Activated CD4-positive, alpha-beta memory T cell treated with anti-CD3 and anti-CD28 coated beads for 36 hours (primary cell): ENCODE measurements around the gene CD274. TPM values are rescaled to one million over a fixed set of nuclear protein-coding genes. Genes with fewer than 3 reads are reported as not detected.
"Not testable (repeated sequence)": the region's sequence is repeated elsewhere in the genome, so short reads cannot be mapped to it uniquely, and the experiment has no call there.

Source experiments
- CTCF ChIA-PET: fragments of 350-600 bp; sonication (Branson Sonifier 250); formaldehyde crosslinking; loops from one replicate; lab custom pipeline; 2021; ENCODE audit warnings: antibody characterized with exemption, inconsistent platforms; lab: Charles Lee
- POLR2A ChIA-PET: fragments of 350-600 bp; sonication (Branson Sonifier 250); formaldehyde crosslinking; loops from one replicate; lab custom pipeline; 2021; ENCODE audit warnings: antibody characterized with exemption; lab: Charles Lee
- DNase-seq: peaks from one replicate; pipeline ENCODE4 v3.0.0-alpha.2; 2020
- H3K27ac Mint-ChIP-seq: one replicate; pipeline ENCODE4 v1.8.0; 2021; ENCODE audit warnings: mixed read lengths
- H3K27me3 Mint-ChIP-seq: one replicate; pipeline ENCODE4 v1.8.0; 2021; ENCODE audit warnings: mixed read lengths
- H3K36me3 Mint-ChIP-seq: one replicate; pipeline ENCODE4 v1.8.0; 2021; ENCODE audit warnings: mixed read lengths
- H3K4me1 Mint-ChIP-seq: one replicate; pipeline ENCODE4 v1.8.0; 2021; ENCODE audit warnings: low read depth, mixed read lengths
- H3K4me3 Mint-ChIP-seq: one replicate; pipeline ENCODE4 v1.8.0; 2021; ENCODE audit warnings: mild to moderate bottlenecking, mixed read lengths
- H3K9me3 Mint-ChIP-seq: one replicate; pipeline ENCODE4 v1.8.0; 2021; ENCODE audit warnings: mixed read lengths
- intact Hi-C: fragments of 100-400 bp; cut with micrococcal nuclease; formaldehyde crosslinking; loops from one replicate; pipeline ENCODE4 v1.15.1; 2023
- total RNA-seq, 2 experiments: library from RNA; stranded (reverse); gene quantifications; one replicate each; pipeline ENCODE4 v1.2.3, GENCODE V29; 2021

Gene CD274
- total RNA-seq, 2 experiments from 2014 or later = 28.3 to 32.4 TPM

DNA sequence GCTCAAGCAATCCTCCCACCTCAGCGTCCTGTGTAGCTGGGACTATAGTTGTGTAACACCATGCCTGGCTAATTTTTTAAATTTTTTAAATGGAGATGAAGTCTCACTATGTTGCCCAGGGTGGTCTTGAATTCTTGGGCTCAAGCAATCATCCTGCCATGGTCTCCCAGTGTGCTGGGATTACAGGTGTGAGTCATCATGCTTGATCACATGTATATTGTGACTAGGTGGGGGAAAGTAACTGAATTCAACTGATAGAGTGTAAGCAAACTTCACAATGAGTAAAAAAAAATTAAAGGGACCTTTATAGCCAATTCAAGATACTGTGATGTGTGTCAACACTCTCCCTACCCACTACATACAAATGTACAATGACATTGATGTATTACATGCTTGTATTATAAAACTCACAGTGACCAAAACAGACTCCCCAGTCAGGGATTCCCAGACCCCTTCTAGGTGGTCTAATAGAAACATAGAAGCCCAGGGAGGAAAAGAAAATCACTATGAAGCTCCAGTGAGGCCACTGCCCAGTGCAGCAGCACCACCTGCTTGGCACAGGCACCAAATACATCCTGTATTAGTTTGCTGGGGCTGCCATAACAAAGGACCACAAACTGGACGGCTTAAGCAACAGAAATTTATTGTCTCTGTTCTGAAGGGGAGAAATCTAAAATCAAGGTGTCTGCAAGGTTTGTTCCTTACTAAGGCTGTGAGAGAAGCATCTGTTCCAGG lies 21.4 kb upstream of the CD274 start:
- CTCF ChIA-PET = interaction anchor here (1.3 to 1.5 kb wide), 2 partner anchors 172 to 242 kb away, joined by 4 to 5 read pairs; no protein-coding TSS in a partner anchor
- H3K9me3 Mint-ChIP-seq = no peaks in the 10 kb centered on the region
- H3K27ac Mint-ChIP-seq = no peak overlapping the region
- intact Hi-C loops = no loop called here
- no peaks in the 10 kb centered on the region for H3K27me3 Mint-ChIP-seq
- no peak overlapping the region for H3K4me3 Mint-ChIP-seq
- no peak for DNase-seq
- peaks cover 4% of the 10 kb centered on the region for H3K4me1 Mint-ChIP-seq
- peaks cover 22% of the 10 kb centered on the region for H3K36me3 Mint-ChIP-seq
- POLR2A ChIA-PET = interaction anchor here (1.0 kb wide), 1 partner anchor 199 kb away, joined by 3 read pairs; no protein-coding TSS in a partner anchor

DNA sequence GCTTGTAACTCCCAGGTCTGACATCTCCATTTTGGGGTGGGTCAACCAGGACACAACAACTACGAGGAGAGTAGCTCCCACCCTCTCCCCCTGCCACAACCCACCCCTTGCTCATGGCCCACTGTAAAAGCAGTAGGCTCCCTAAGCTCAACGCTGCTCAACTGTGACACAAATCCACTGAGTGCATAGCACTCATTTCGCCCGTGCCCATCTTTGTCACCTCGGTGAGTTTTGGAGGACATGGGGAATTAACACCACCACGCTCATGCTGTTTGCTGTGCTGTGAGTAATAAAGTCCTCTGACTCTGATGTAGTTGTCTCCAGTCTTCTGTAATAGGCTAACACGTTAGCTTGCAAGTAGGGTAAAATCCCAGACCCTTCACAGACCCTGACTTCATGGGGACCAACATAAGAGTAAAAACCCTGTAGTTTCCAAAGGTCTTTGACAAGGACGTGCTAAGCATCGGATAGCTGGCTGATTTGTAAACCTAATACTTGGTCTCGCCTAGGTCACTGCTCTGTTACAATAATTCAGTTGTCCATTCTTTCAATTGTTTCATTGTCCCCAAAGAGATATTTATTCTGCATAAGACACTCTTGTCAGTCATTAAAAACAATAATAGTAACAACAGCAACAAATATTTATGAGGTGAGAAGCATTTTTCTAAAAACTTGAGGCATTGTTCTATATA lies 20.3 kb upstream of the CD274 start:
- H3K27ac Mint-ChIP-seq = no peak overlapping the region
- POLR2A ChIA-PET = interaction anchor here (1.0 kb wide), 1 partner anchor 198 kb away, joined by 3 read pairs; no protein-coding TSS in a partner anchor

GRCh38 chr9:5430912-5431311 lies 19.4 kb upstream of the CD274 start:
- peaks cover 14% of the 10 kb centered on the region for H3K4me1 Mint-ChIP-seq
- no peak overlapping the region for H3K27ac Mint-ChIP-seq
- no peak for DNase-seq
- peaks cover 34% of the 10 kb centered on the region for H3K36me3 Mint-ChIP-seq
- H3K27me3 Mint-ChIP-seq = no peaks in the 10 kb centered on the region
- no peaks in the 10 kb centered on the region for H3K9me3 Mint-ChIP-seq
- intact Hi-C loops = loop anchor here (10.0 kb wide), 1 partner anchor 126 kb away; the partner anchor contains the start of gene RLN2
- no peak overlapping the region for H3K4me3 Mint-ChIP-seq
- ChIA-PET POLR2A (no interaction called here), CTCF (no interaction called here)

More for the DNA sequence above, 20.3 kb upstream of the CD274 start:
- Mint-ChIP-seq H3K27me3 (no peaks in the 10 kb centered on the region), H3K36me3 (peaks cover 25% of the 10 kb centered on the region), H3K9me3 (no peaks in the 10 kb centered on the region), H3K4me3 (no peak overlapping the region), H3K4me1 (peaks cover 6% of the 10 kb centered on the region)
- CTCF ChIA-PET = interaction anchor here (1.3 to 1.5 kb wide), 2 partner anchors 170 to 243 kb away, joined by 4 to 5 read pairs; no protein-coding TSS in a partner anchor
- DNase-seq = no peak
- intact Hi-C loops = loop anchor here (10.0 kb wide), 1 partner anchor 125 kb away; the partner anchor contains the start of gene RLN2

GRCh38 chr9:5432890-5433289 lies 17.5 kb upstream of the CD274 start:
- H3K4me3 Mint-ChIP-seq, H3K9me3 Mint-ChIP-seq, CTCF ChIA-PET, DNase-seq, H3K27me3 Mint-ChIP-seq, H3K27ac Mint-ChIP-seq, POLR2A ChIA-PET: not testable (repeated sequence)
- Mint-ChIP-seq H3K4me1 (peaks cover 30% of the 10 kb centered on the region), H3K36me3 (peaks cover 49% of the 10 kb centered on the region)
- intact Hi-C loops = loop anchor here (10.0 kb wide), 1 partner anchor 128 kb away; the partner anchor contains the start of gene RLN2

DNA sequence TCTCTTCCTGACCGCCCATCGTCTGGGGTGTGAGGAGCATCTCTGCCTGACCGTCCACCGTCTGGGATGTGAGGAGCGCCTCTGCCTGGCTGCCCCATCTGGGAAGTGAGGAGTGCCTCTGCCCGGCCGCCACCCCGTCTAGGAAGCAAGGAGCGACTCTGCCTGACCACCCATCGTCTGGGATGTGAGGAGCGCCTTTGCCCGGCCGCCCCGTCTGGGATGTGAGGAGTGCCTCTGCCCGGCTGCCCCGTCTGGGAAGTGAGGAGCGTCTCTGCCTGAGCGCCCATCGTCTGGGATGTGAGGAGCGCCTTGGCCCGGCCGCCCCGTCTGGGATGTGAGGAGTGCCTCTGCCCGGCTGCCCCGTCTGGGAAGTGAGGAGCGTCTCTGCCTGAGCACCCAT lies 17.0 kb upstream of the CD274 start:
- H3K27ac Mint-ChIP-seq, H3K4me3 Mint-ChIP-seq, H3K9me3 Mint-ChIP-seq, CTCF ChIA-PET, H3K27me3 Mint-ChIP-seq, DNase-seq, POLR2A ChIA-PET: not testable (repeated sequence)
- intact Hi-C loops = loop anchor here (10.0 kb wide), 1 partner anchor 129 kb away; the partner anchor contains the start of gene RLN2
- Mint-ChIP-seq H3K36me3 (peaks cover 49% of the 10 kb centered on the region), H3K4me1 (peaks cover 31% of the 10 kb centered on the region)

- H3K9me3 Mint-ChIP-seq, H3K27me3 Mint-ChIP-seq, POLR2A ChIA-PET, DNase-seq, CTCF ChIA-PET, H3K4me3 Mint-ChIP-seq, H3K27ac Mint-ChIP-seq: not testable (repeated sequence)
- Mint-ChIP-seq H3K4me1 (peaks cover 39% of the 10 kb centered on the region), H3K36me3 (peaks cover 49% of the 10 kb centered on the region)
- intact Hi-C loops = loop anchor here (10.0 kb wide), 1 partner anchor 129 kb away; the partner anchor contains the start of gene RLN2
These were observed 16.2 kb upstream of the CD274 start for GRCh38 chr9:5433841-5434810.

GRCh38 chr9:5435912-5436311 lies 14.4 kb upstream of the CD274 start:
- ChIA-PET CTCF (interaction anchor here (1.4 to 3.0 kb wide), 5 partner anchors 11 to 250 kb away, joined by 3 to 11 read pairs (median 4); partner anchors contain the start of gene CD274), POLR2A (interaction anchor here (1.2 kb wide), 1 partner anchor 24 kb away, joined by 5 read pairs; no protein-coding TSS in a partner anchor)
- DNase-seq = no peak
- intact Hi-C loops = loop anchor here (5.0 to 10.0 kb wide), 8 partner anchors 59 to 1909 kb away; partner anchors contain the start of genes AK3, JAK2, RFX3 and RLN2
- H3K36me3 Mint-ChIP-seq = peaks cover 47% of the 10 kb centered on the region
- H3K27ac Mint-ChIP-seq = peak overlapping the region; percentile 98
- peak overlapping the region; percentile 97 for H3K4me3 Mint-ChIP-seq
- H3K27me3 Mint-ChIP-seq = no peaks in the 10 kb centered on the region
- H3K9me3 Mint-ChIP-seq = peaks cover 2% of the 10 kb centered on the region
- peaks cover 50% of the 10 kb centered on the region for H3K4me1 Mint-ChIP-seq

DNA sequence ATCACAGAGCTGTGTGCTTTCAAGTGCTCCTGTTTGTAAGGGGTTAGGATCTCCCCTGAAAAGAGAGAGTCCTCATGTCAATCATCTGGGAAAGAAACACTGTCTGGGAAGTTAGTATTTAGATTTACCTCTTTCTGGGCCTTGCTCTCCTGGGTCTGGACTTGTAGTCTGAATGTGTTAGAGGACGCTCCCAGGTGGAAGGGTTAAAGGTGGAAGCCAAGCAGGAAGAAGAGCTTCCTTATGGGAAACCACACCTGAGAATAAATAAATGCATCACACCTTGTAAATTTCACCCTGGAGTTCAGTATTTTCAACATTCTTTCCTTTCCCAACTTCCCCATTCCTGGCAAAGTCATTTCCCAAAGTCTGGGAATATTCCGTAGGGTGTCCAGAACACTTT lies 13.9 kb upstream of the CD274 start:
- no peaks in the 10 kb centered on the region for H3K27me3 Mint-ChIP-seq
- CTCF ChIA-PET = interaction anchor here (1.3 to 6.6 kb wide), 6 partner anchors 12 to 250 kb away, joined by 3 to 64 read pairs (median 6); partner anchors contain the start of gene CD274
- intact Hi-C loops = loop anchor here (5.0 to 10.0 kb wide), 8 partner anchors 59 to 1909 kb away; partner anchors contain the start of genes AK3, JAK2, RFX3 and RLN2
- H3K9me3 Mint-ChIP-seq = peaks cover 2% of the 10 kb centered on the region
- peak overlapping the region; percentile 97 for H3K4me3 Mint-ChIP-seq
- H3K36me3 Mint-ChIP-seq = peaks cover 44% of the 10 kb centered on the region
- peaks cover 54% of the 10 kb centered on the region for H3K4me1 Mint-ChIP-seq
- POLR2A ChIA-PET = interaction anchor here (1.0 to 5.4 kb wide), 6 partner anchors 10 to 192 kb away, joined by 4 to 57 read pairs (median 8); partner anchors contain the start of genes CD274, PDCD1LG2 and RIC1
- peak overlapping the region; percentile 98 for H3K27ac Mint-ChIP-seq
- DNase-seq = no peak

DNA sequence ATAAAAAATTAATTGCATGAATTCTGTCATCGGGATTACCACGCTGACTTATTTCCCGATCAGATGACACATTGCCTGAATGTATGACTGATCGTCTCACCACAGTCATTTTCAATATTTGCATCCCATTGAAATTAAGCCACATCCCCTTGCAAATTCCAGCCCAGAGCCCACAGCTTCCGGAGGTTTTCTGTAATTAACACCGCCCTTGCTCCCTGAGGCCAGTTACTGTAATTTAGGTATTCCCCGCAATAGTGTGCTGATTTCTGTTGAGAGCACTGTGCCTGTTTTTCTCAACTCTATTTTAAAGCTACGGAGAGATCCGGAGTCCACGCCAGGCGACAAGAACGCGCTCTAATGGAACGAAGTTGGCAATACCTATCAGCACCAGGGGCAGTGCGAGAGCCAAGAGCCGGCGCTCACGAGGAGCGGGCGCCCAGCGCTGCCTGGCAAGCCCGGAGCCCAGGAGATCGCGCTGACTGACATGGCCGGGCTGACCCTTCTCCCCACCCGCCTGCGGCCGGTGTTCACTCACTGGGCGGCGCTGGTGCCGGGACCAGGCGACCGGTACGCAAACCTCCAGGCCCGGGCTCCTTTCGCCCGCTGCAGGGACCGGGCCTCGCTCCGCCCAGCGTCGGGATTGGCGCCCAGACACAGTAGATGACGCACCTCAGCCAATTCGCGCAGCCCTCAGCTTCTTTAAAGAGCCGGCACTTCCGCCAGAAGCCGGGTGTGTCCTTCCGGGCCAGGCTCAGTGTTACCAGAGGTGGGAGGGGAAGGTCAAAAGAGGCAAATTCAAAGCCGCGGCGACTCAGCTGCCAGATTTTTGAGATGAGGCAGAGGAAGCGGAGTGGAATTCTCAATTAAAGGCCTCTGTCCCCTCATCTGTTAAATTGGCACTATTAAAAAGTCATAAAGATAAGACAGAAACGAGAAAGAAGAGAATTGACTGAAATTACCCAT lies 12.8 kb upstream of the CD274 start, which contains the start of gene PLGRKT:
PLGRKT (minus strand) TSS at position 672 of the 963 bp plus-strand sequence. CDS start 5,948 bp downstream, outside the sequence.
- H3K27ac Mint-ChIP-seq = peak within 1 kb of the TSS; percentile 98
- intact Hi-C loops = loop anchor here (1.0 to 10.0 kb wide), 16 partner anchors 10 to 1910 kb away; partner anchors contain the start of genes AK3, CDC37L1, JAK2 and PDCD1LG2
- peaks cover 36% of the 10 kb centered on the region for H3K36me3 Mint-ChIP-seq
- H3K9me3 Mint-ChIP-seq = peaks cover 2% of the 10 kb centered on the region
- peak within 1 kb of the TSS; percentile 97 for H3K4me3 Mint-ChIP-seq
- DNase-seq = peak; percentile 95
- POLR2A ChIA-PET = interaction anchor here (0.6 to 5.4 kb wide), 17 partner anchors 9 to 677 kb away, joined by 3 to 57 read pairs (median 5); partner anchors contain the start of genes CD274, JAK2, PDCD1LG2 and RIC1
- H3K4me1 Mint-ChIP-seq = peaks cover 59% of the 10 kb centered on the region
- CTCF ChIA-PET = interaction anchor here (0.6 to 6.6 kb wide), 11 partner anchors 11 to 251 kb away, joined by 3 to 64 read pairs (median 3); partner anchors contain the start of genes CD274 and RIC1
- no peaks in the 10 kb centered on the region for H3K27me3 Mint-ChIP-seq
